BJ (cell line): ENCODE measurements around the gene OPCML. TPM values are rescaled to one million over a fixed set of nuclear protein-coding genes. Genes with fewer than 3 reads are reported as not detected.

Experiments
- CTCF ChIA-PET: fragments of 350-600 bp; formaldehyde crosslinking; extraction: SDS; loops from one replicate; lab custom pipeline; 2021; ENCODE audit warnings: antibody characterized with exemption, inconsistent platforms; lab: Yijun Ruan, JAX
- POLR2A ChIA-PET: fragments of 300-600 bp; sonication (Branson Sonifier 250); formaldehyde crosslinking; extraction: SDS; loops from one replicate; lab custom pipeline; 2021; ENCODE audit warnings: antibody characterized with exemption; lab: Charles Lee
- DNase-seq: peaks from one replicate; pipeline ENCODE4 v3.0.0-alpha.2; 2011; ENCODE audit warnings: low read depth
- H3K27me3 ChIP-seq: 2 replicates; pipeline ENCODE4 v1.6.0; 2011; ENCODE audit warnings: low read length; ENCODE audit not compliant: control insufficient read depth, insufficient read depth
- H3K36me3 ChIP-seq: 2 replicates; pipeline ENCODE4 v1.5.1; 2011; ENCODE audit warnings: low read length; ENCODE audit not compliant: control insufficient read depth, insufficient read depth
- H3K4me3 ChIP-seq: 2 replicates; pipeline ENCODE4 v1.5.1; 2011; ENCODE audit warnings: low read depth, mild to moderate bottlenecking, control low read depth, low read length
- CTCF ChIP-seq: IDR thresholded peaks from 2 replicates; pipeline ENCODE4 v1.5.1; 2011; ENCODE audit warnings: low read depth, mild to moderate bottlenecking, control low read depth, inconsistent platforms, low read length, moderate library complexity; ENCODE audit not compliant: insufficient read depth
- polyA plus RNA-seq: library from polyadenylated mRNA; depleted of rRNA; stranded (reverse); fragments of >200 nt; gene quantifications from 2 replicates; pipeline ENCODE4 v1.2.3, GENCODE V29; 2011

The OPCML gene
- polyA plus RNA-seq, 1 experiment, result 2.0 TPM

- Histone ChIP-seq H3K27me3 (no peaks in the 10 kb centered on the region), H3K36me3 (no peaks in the 10 kb centered on the region), H3K4me3 (no peak overlapping the region)
- ChIA-PET CTCF (no interaction called here), POLR2A (no interaction called here)
- no peak for TF ChIP-seq CTCF
- DNase-seq, result no peak
These were observed 819.8 kb downstream of the OPCML start for GRCh38 chr11:132712466-132712865.

- ChIA-PET CTCF (interaction anchor here (1.1 kb wide), 1 partner anchor 96 kb away, joined by 3 read pairs; no protein-coding TSS in a partner anchor), POLR2A (no interaction called here)
- no peak for DNase-seq
- no peaks in the 10 kb centered on the region for H3K36me3 ChIP-seq
- no peak for TF ChIP-seq CTCF
- H3K27me3 ChIP-seq, result no peaks in the 10 kb centered on the region
- H3K4me3 ChIP-seq, result no peak overlapping the region
These were observed 827.4 kb downstream of the OPCML start for GRCh38 chr11:132704781-132705375.

GRCh38 chr11:132692891-132693290 lies 839.4 kb downstream of the OPCML start:
- DNase-seq, result no peak
- ChIA-PET POLR2A (no interaction called here), CTCF (no interaction called here)
- no peak for TF ChIP-seq CTCF
- H3K36me3 ChIP-seq, result no peaks in the 10 kb centered on the region
- no peaks in the 10 kb centered on the region for H3K27me3 ChIP-seq
- H3K4me3 ChIP-seq, result no peak overlapping the region

- DNase-seq, result no peak
- Histone ChIP-seq H3K4me3 (no peak overlapping the region), H3K36me3 (no peaks in the 10 kb centered on the region), H3K27me3 (no peaks in the 10 kb centered on the region)
- POLR2A ChIA-PET, result no interaction called here
- TF ChIP-seq CTCF, result no peak
- CTCF ChIA-PET, result interaction anchor here (1.1 kb wide), 1 partner anchor 26 kb away, joined by 3 read pairs; no protein-coding TSS in a partner anchor
These were observed 840.3 kb downstream of the OPCML start for GRCh38 chr11:132691848-132692550.

GRCh38 chr11:132686886-132687285 lies 845.4 kb downstream of the OPCML start:
- ChIA-PET POLR2A (no interaction called here), CTCF (no interaction called here)
- TF ChIP-seq CTCF, result no peak
- H3K4me3 ChIP-seq, result no peak overlapping the region
- H3K36me3 ChIP-seq, result no peaks in the 10 kb centered on the region
- DNase-seq, result no peak
- no peaks in the 10 kb centered on the region for H3K27me3 ChIP-seq
